ENCODE measurements around the gene ARRB2.

GRCh38 chr17:4753392-4753791 is 43.0 kb downstream of the ARRB2 start:
- TF ChIP-seq CTCF (CRISPR knock-in tag; IDR thresholded peaks at IDR 0.05): no peak
- no peak for TF ChIP-seq FOXA1 (IDR thresholded peaks at IDR 0.05)
- TF ChIP-seq FOXA1 (CRISPR knock-in tag; IDR thresholded peaks at IDR 0.05): no peak
- TF ChIP-seq ARNT2 (CRISPR knock-in tag; IDR thresholded peaks at IDR 0.05; ENCODE audit: low read depth): no peak
- no peak for TF ChIP-seq PHB2 (IDR thresholded peaks at IDR 0.05; ENCODE audit: partially characterized antibody)
- no peak for TF ChIP-seq MTF1 (CRISPR knock-in tag; IDR thresholded peaks at IDR 0.05)
- TF ChIP-seq SMAD1 (CRISPR knock-in tag; IDR thresholded peaks at IDR 0.05; ENCODE audit: borderline replicate concordance, low read depth): no peak
- TF ChIP-seq THRA (CRISPR knock-in tag; IDR thresholded peaks at IDR 0.05; ENCODE audit: borderline replicate concordance): no peak
- no peak for TF ChIP-seq NFATC3 (CRISPR knock-in tag; IDR thresholded peaks at IDR 0.05)

All from HepG2 (cell line).